ENCODE data around the gene FIBP.
"Not testable (repeated sequence)": the region's sequence is repeated elsewhere in the genome, so short reads cannot be mapped to it uniquely, and the experiment has no call there.

Gene FIBP

DNA sequence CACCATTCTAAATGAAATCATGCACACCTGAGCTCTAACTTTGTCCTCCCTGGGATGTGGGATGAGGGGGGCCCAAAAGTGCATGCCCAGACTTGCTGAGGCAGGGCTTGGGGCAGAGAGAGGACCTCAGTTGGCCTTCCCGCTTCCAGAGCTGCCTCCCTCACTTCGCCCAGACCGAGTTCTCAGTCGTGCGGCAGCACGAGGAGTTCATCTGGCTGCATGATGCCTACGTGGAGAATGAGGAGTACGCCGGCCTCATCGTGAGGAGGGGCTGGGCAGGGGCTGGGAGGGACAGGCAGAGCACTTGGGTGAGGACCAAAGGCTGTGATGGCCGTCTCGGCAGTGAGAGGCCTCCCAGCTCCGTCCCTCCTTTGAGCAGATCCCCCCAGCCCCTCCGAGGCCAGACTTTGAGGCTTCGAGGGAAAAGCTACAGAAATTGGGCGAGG, 38.5 kb downstream of the FIBP start:
- TF ChIP-seq, protein P1, sequence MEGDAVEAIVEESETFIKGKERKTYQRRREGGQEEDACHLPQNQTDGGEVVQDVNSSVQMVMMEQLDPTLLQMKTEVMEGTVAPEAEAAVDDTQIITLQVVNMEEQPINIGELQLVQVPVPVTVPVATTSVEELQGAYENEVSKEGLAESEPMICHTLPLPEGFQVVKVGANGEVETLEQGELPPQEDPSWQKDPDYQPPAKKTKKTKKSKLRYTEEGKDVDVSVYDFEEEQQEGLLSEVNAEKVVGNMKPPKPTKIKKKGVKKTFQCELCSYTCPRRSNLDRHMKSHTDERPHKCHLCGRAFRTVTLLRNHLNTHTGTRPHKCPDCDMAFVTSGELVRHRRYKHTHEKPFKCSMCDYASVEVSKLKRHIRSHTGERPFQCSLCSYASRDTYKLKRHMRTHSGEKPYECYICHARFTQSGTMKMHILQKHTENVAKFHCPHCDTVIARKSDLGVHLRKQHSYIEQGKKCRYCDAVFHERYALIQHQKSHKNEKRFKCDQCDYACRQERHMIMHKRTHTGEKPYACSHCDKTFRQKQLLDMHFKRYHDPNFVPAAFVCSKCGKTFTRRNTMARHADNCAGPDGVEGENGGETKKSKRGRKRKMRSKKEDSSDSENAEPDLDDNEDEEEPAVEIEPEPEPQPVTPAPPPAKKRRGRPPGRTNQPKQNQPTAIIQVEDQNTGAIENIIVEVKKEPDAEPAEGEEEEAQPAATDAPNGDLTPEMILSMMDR (IDR thresholded peaks at IDR 0.05; ENCODE audit: low read depth, low read length, missing control alignments), result no peak
- no peak overlapping the region for H3K4me3 ChIP-seq (ENCODE audit: low read depth, low read length)
- DNase-seq (ENCODE audit: low read depth), result no peak

GRCh38 chr11:65849366-65849765, 38.9 kb downstream of the FIBP start:
- no peak overlapping the region for H3K4me3 ChIP-seq (ENCODE audit: low read depth, low read length)
- TF ChIP-seq, protein P1 (IDR thresholded peaks at IDR 0.05; ENCODE audit: low read depth, low read length, missing control alignments), result no peak
- no peak for DNase-seq (ENCODE audit: low read depth)

DNA sequence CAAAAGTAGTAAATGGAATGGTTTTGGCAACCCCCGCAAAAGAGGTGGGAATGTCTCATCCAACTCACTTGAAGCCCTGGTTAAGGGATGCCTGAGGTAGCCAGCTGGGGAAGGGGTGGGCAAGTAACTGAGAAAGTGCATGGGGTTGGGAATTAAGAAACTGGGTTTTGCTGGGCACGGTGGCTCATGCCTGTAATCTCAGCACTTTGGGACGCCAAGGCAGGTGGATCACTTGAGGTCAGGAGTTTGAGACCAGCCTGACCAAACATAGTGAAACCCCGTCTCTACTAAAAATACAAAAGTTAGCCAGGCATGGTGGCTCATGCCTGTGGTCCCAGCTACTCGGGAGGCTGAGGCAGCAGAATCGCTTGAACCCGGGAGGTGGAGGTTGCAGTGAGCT, 39.6 kb downstream of the FIBP start:
- not testable (repeated sequence) for H3K4me3 ChIP-seq (ENCODE audit: low read depth, low read length); DNase-seq (ENCODE audit: low read depth)

GRCh38 chr11:65847746-65848145, 40.5 kb downstream of the FIBP start:
- TF ChIP-seq, protein P1 (IDR thresholded peaks at IDR 0.05; ENCODE audit: low read depth, low read length, missing control alignments), result no peak
- DNase-seq (ENCODE audit: low read depth), result no peak
- no peak overlapping the region for H3K4me3 ChIP-seq (ENCODE audit: low read depth, low read length)

GRCh38 chr11:65844231-65844872, 43.9 kb downstream of the FIBP start:
- TF ChIP-seq, protein P1 (IDR thresholded peaks at IDR 0.05; ENCODE audit: low read depth, low read length, missing control alignments), result no peak
- DNase-seq (ENCODE audit: low read depth), result no peak

GRCh38 chr11:65843811-65844210, 44.5 kb downstream of the FIBP start:
- TF ChIP-seq, protein P1 (IDR thresholded peaks at IDR 0.05; ENCODE audit: low read depth, low read length, missing control alignments), result no peak
- H3K4me3 ChIP-seq (ENCODE audit: low read depth, low read length), result no peak overlapping the region
- DNase-seq (ENCODE audit: low read depth), result no peak

More at GRCh38 chr11:65844231-65844872, 43.9 kb downstream of the FIBP start:
- no peak overlapping the region for H3K4me3 ChIP-seq (ENCODE audit: low read depth, low read length)

DNA sequence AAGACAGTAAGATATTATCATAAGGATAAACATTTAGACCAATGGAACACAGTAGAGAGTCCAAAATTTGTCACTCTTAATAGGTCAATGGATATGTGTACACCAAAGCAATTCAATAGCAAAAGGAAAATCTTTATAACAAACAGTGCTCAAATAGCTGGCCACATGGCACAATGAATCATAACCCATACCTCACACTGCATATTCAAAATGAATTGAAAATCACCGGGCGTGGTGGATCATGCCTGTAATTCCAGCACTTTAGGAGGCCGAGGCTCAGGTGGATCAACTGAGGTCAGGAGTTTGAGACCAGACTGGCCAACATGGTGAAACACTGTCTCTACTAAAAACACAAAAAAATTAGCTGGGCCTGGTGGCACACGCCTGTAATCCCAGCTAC, 46.1 kb downstream of the FIBP start:
- H3K4me3 ChIP-seq (ENCODE audit: low read depth, low read length), result no peak overlapping the region
- no peak for DNase-seq (ENCODE audit: low read depth)
- TF ChIP-seq, protein P1 (IDR thresholded peaks at IDR 0.05; ENCODE audit: low read depth, low read length, missing control alignments), result no peak
